PC-9 (cell line): Measurements from ENCODE around the gene FOXC1.

Experiments
- EZH2 ChIP-seq: fragments of 200-600 bp; sonication (generic); IDR thresholded peaks from 2 replicates; pipeline ENCODE4 v1.8.0; 2017; ENCODE audit warnings: antibody characterized with exemption, low read depth
- TF ChIP-seq, protein P1 (sequence below): fragments of 200-600 bp; sonication (generic); conservative IDR thresholded peaks from 2 replicates; pipeline ENCODE4 v1.6.1; 2017; ENCODE audit warnings: mixed run types, antibody characterized with exemption, mild to moderate bottlenecking, moderate library complexity

GRCh38 chr6:1613688-1614447 is 4.2 kb downstream of the FOXC1 start:
- TF ChIP-seq, protein P1, sequence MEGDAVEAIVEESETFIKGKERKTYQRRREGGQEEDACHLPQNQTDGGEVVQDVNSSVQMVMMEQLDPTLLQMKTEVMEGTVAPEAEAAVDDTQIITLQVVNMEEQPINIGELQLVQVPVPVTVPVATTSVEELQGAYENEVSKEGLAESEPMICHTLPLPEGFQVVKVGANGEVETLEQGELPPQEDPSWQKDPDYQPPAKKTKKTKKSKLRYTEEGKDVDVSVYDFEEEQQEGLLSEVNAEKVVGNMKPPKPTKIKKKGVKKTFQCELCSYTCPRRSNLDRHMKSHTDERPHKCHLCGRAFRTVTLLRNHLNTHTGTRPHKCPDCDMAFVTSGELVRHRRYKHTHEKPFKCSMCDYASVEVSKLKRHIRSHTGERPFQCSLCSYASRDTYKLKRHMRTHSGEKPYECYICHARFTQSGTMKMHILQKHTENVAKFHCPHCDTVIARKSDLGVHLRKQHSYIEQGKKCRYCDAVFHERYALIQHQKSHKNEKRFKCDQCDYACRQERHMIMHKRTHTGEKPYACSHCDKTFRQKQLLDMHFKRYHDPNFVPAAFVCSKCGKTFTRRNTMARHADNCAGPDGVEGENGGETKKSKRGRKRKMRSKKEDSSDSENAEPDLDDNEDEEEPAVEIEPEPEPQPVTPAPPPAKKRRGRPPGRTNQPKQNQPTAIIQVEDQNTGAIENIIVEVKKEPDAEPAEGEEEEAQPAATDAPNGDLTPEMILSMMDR: no peak
- TF ChIP-seq EZH2: no peak
